NCI-H146 treated with DMSO at 0.1 percent for 48 hours (cell line): ENCODE measurements around the gene SPP1.
"Not testable (repeated sequence)": the region's sequence is repeated elsewhere in the genome, so short reads cannot be mapped to it uniquely, and the experiment has no call there.

ENCODE experiments used
- DNase-seq: peaks from one replicate; lab custom pipeline; 2025; ENCODE audit not compliant: unreplicated experiment; lab: John Stamatoyannopoulos, UW

SPP1 gene

DNA sequence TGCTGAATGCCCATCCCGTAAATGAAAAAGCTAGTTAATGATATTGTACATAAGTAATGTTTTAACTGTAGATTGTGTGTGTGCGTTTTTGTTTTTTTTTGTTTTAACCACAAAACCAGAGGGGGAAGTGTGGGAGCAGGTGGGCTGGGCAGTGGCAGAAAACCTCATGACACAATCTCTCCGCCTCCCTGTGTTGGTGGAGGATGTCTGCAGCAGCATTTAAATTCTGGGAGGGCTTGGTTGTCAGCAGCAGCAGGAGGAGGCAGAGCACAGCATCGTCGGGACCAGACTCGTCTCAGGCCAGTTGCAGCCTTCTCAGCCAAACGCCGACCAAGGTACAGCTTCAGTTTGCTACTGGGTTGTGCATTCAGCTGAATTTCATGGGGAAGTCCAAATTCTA lies at the start of gene SPP1:
SPP1 (plus strand) TSS at position 249 of the 400 bp plus-strand sequence. CDS start 1,182 bp downstream, outside the sequence.
- no peak for DNase-seq

DNA sequence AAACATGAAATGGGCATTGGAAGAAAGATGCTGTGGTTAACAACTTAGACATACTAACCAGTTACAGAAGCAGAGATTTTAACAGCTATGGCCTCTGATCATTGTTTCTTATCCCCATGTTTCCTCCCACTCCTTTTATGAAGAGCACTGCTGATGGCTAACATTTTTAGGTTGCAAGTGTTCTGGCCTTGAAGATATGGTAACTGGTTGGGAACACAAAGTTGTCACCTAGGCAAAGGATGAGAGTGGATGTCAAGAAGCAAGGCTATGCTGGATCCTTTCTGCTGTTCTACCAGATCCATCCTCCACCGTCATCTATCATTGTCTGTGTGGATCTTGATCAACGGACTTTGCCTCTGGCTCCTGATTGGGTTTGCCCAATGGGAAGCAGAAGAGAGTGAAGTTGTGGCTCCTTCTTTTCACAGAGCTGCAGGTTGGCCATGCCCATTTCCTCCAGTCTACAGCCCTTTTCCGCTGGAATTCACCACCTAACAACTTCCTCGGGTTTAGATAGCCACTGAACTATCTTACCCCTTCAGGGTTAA lies 48.9 kb upstream of the SPP1 start:
- DNase-seq: no peak

DNA sequence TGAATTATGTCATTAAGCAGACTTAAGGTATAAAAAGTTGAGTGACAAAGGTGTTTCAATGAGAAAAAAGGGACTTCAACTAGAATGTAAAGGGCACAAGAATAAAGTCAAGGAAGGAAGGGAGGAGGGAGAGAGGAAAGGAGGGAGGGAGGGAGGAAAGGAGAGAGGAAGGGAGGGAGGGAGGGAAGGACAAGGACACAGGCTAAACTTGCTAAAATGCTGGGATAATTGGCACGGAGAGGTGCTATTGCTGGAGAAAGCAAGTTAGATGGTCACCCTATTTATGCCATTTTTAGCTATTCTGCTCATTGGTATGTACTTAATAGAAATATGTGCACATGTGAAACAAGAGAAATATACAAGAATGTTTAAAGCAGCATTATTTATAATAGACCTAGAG lies 44.9 kb upstream of the SPP1 start:
- DNase-seq: no peak

DNA sequence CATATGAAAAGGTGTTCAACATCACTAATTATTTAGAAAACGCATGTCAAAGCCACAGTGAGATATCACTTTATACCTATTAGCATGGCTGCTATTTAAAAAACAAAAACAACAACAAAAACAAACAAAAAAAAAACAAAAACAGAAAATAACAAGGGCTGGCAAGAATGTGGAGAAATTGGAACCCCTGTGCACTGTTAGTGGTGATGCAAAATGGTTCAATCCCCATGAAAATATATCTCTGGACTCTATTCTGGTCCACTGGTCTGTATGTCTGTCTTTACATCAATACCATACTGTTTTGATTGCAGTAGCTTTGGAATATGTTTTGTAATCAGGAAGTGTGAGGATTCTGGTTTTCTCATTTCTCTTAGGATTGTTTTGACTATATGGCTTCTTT lies 43.6 kb upstream of the SPP1 start:
- DNase-seq: no peak

DNA sequence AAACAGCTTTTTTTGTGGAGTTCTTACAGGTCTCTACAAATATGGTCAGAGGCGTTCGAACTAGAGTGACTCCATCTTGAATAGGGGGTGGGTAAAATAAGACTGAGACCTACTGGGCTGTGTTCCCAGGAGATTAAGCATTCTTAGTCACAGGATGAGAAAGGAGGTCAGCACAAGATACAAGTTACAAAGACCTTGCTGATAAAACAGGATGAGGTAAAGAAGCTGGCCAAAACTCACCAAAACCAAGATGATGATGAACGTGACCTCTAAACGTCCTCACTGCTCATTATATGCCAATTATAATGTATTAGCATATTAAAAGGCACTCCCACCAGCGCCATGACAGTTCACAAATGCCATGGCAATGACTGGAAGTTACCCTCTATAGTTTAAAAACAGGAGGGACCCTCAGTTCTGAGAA lies 42.8 kb upstream of the SPP1 start:
- no peak for DNase-seq

DNA sequence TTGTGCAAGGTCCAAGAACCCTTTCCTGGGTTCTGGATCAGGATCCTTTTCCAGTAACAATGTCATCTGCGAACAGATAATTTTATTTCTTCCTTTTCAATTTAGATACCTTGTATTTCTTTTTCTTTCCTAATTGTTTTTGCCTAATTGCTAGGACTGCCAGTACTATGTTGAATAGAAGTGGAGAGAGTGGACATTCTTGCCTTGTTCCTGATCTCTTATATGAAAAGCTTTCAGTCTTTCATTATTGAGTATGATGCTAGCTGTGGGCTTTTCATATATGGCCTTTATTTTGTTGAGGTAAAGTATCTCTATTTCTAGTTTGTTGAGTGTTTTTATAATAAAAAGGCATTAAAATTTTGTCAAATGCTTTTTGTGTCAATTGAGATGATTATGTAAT lies 42.2 kb upstream of the SPP1 start:
- no peak for DNase-seq

DNA sequence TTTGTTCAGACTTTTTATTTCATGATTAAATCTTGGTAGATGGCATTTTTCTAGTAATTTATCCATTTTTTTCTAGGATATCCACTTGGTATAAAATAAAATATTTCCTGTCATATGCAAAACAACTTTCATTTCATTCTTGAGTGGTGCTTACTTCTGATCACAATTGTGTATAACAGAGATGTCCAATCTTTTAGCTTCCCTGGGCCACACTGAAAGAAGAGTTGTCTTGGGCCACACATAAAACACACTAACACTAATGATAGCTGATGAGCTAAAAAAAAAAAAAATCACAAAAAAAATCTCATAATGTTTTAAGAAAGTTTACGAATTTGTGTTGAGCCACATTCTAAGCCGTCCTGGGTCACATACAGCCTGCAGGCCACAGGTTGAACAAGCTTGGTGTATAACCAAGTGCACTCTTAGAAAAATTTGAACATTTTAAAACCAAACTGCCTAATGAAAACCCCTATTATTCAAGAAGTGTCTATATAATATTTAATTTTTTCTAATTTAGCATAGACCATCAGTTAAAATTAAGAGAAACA lies 41.3 kb upstream of the SPP1 start:
- DNase-seq: no peak

DNA sequence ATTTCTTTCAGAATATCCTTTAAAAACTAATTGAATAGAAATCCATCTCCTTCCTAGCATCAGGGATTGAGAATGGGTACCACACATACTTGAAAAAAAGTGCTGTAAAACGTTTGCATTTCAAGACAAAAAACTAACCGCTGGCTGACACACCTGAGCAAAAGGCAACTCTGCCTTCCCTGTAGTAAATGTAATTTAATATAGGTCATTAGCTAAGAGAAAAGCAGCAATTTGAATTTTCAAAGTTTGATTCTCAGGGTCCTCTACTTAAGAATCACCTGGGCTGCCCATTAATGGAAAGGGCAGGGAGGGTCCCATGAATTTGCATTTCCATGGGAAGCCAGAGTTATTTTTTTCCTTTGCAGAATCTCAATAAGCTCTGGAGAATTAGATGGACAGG lies 40.5 kb upstream of the SPP1 start:
- no peak for DNase-seq

DNA sequence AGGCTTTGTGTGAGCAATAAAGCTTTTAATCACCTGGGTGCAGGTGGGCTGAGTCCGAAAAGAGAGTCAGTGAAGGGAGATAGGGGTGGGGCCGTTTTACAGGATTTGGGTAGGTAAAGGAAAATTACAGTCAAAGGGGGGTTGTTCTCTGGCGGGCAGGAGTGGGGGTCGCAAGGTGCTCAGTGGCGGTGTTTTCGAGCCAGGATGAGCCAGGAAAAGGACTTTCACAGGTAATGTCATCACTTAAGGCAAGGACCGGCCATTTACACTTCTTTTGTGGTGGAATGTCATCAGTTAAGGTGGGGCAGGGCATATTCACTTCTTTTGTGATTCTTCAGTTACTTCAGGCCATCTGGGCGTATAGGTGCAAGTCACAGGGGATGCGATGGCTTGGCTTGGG lies 39.6 kb upstream of the SPP1 start:
- not testable (repeated sequence) for DNase-seq

DNA sequence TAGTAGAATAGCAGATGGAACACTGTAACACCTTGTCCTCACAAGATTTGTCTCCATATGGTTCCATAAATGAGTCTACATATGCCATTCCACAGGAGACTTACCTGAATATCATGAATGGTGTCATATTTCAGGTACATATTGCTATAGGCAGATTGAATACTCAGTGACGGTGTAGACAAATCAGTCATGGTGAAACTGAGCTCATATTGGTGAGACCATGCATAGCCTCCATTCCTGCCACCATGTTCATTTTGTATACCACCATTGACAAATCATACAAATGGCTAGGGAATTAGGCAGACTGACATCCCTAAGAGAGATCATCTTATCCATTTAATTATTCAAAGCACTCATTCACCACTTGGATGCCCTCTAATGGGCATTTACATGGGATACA lies 38.0 kb upstream of the SPP1 start:
- no peak for DNase-seq

DNA sequence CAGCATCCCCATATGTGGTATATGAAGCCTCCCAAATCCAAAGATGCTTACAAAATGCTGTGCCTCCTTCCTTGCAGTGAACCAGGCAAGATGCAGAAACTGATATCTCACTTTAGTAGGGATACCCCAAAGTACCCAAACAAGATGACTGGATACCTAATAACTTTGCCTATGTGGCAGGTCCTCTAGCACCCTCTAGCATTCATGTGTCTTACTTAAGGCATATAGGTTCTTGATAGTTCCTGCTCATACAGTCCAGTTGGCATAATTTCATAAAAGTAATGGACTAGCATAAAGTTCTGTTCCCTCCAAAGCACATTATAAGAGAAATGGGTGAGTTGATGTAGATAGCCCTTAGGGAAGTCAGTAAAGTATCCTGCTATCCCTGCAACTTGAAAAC lies 36.8 kb upstream of the SPP1 start:
- DNase-seq: no peak

DNA sequence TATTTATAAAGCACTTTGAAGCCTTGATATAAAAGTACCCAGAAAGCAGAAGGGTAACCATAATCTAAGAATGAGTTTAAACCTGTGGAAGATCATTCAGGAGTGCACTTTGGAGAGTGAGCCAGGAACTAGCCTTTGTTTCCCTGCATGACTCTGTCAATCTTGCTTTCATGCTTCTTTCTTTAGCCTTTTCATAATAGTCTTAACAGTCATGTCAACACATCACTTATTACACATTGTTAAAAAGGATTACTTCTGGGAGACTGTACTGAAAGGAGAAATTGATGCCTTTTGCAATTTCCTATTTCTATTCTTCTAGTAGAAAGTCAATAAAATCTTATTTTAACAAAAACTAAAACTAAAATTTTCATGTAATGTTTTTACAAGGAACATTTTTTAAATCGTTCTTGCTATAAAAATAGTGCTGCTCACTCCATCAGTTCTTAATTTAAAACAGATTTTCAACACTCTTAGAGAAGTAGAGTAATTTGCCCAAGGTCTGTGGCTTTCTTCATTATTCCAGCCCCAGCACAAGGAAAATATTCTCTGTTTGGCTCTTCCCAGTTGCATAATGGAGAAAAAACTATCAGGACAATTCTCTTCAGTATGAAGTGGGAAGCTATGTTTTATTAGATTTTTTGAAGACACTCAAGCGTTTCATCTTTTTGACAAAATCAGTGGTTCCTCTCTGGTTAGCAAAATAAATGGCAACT lies 35.4 kb upstream of the SPP1 start:
- no peak for DNase-seq

DNA sequence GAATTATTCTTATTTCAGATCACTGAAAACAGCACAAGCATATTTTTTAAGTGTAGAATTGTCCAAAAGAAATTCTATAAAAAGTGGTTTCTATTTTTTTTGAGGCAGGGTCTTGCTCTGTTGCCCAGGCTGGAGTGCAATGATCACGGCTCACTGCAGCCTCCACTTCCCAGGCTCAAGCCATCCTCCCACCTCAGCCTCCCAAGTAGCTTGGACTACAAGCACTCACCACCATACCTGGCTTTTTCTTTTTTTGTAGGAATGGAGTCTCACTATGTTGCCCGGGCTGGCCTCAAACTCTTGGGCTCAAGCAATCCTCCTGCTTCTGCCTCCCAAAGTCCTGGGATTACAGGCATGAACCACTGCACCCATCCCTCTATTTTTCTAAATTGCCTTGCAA lies 34.7 kb upstream of the SPP1 start:
- not testable (repeated sequence) for DNase-seq

DNA sequence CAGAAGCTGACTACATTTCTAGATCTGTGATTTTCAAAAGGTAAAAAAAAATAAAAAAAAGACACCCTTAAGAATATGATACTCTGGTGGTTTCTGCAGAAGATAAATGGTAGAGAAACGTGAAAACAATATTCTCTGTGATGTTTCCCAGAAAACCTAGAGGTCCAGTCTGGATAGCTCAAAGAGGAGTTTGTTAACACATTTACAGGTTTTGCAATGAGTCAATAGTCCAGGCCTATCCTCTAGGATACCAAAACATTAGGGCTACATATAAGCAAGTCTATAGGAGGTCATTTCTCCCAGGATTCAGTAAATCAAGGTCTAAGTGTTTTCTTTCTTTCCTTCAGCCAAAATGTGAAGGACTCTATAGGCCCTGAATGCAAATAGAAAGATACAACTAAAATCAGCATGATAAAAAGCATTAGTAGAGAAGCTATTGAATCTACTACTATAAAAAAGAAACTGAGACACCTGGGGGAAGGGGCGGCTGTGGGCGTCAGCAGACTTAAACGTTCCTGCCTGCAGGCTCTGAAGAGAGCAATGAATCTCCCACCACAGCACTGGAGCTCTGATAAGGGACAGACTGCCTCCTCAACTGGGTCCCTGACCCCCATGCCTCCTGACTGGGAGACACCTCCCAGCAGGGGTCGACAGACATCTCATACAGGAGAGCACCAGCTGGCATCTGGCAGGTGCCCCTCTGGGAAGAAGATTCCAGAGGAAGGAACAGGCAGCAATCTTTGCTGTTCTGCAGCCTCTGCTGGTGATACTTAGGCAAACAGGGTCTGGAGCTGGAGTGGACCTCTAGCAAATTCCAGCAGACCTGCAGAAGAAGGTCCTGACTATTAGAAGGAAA lies 33.7 kb upstream of the SPP1 start:
- no peak for DNase-seq

DNA sequence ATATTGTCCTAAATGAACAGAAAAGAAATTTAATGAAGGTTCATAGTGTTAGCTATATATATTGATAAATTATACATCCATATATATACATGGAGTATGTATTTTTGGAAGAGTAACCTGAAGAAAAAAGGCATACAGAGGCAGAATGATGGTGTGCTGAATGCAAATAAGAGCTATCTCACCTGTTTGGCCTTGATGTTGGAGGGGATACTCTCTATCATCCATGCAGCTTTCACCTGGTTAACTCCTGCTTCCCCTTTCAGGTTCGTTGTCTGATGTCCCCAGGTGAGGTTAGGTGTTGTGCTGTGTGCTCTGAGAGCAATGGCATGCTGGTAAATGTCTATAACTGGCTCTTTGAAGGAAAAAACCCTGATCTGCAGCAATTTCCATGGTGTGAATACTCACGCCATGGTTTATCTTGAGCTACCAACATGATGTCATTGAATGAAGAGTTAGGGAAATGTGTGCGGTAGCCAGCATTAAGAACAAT lies 31.8 kb upstream of the SPP1 start:
- no peak for DNase-seq

DNA sequence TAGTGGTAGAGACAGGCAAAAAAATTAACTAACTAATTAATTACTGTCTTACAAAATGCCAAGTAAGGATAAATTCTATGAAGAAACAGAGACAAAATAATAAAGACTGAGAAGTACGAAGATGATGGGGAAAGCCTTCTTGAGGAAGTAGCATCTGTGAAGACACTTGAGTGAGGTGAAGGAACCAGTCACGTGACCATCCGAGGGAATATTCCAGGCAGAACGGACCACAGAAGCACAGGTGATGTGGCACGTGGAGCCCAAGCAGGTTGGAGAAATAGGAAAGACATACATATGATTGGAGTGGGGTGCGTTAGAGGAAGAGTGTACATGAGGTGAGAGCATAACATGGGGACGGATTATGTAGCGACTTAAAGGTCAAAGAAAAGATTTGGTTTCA lies 30.5 kb upstream of the SPP1 start:
- DNase-seq: no peak

DNA sequence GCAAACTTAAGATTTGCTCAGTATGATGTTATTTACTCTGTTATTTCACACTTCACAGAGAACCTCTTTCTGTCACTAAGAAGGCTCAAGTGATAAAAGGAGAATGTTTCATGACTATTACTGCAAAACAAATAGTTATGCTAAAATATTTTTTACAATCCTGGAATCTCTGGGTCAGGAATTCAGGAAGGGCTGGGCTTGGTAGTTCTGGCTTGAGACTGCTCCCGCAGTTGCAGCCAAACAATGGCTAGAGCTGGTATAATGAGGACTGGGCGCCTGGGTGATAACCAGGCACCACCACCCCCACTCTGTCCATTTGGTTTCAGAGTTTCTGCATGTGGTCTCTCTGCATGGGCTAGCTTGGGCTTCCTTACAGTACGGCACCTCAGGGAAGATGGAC lies 28.7 kb upstream of the SPP1 start:
- no peak for DNase-seq

DNA sequence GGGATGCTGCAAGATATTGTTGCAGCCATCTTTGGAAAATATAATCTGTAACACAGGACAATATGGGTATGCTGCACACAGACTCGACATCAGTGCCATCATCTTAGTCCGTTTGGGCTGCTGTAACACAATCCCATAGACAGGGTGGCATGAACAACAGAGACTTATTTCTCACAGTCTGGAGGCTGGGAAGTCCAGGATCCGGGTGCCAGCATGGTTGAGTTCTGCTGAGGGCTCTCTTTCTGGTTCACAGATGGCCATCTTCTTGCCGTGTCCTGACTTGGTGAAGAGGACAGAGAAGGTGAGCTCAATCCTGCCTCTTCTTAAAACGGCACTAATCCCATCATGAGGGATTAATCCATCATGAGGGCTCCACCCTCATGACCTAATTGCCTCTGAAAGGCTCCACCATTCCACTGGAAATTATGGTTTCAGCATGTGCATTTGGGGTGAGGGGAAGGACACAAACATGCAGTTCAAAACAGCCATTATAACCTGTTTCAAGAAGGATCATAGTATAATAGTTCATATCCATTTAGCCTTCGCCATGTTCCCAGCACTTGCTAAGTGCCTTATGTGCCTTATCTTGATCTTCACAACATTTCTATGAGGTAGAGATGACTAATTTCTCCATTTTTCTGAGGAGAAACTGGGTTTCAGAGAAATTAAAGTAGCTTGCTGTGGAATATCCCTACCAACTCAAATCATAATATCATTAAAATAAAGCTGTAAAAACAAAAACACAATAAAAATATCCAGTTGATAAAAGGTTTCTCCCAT lies 27.9 kb upstream of the SPP1 start:
- DNase-seq: no peak

DNA sequence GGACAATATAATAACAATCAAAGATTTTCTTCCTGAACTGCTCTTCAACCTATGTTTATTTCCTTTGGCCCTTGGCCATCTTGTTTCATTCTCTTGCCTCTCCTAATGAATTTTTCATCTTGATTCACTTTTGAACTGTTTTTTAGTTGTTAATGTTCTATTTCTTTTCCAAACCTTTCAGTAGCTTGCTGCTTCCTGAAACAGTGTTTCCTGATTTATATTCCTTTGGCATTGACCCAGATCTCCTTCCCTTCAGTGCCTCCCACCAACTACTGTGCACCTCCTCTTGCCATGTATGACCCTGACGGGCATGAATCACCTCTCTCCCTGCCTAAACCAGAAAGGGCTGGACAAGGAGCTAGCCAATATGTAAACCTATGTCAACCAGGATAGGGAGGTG lies 25.6 kb upstream of the SPP1 start:
- no peak for DNase-seq

DNA sequence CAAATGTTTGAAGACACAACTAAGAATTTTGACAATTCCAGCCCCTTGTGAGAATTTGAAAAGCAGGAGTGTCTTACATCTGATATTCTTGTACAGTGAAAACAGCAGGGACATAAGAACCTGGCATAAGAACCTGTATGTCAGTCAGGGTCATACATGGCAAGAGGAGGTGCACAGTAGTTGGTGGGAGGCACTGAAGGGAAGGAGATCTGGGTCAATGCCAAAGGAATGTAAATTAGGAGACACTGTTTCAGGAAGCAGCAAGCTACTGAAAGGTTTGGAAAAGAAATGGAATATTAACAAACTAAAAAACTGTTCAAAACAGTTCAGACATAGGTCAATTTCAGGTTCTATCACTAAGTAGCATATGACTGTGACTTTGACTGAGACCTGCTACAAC lies 25.0 kb upstream of the SPP1 start:
- DNase-seq: no peak

DNA sequence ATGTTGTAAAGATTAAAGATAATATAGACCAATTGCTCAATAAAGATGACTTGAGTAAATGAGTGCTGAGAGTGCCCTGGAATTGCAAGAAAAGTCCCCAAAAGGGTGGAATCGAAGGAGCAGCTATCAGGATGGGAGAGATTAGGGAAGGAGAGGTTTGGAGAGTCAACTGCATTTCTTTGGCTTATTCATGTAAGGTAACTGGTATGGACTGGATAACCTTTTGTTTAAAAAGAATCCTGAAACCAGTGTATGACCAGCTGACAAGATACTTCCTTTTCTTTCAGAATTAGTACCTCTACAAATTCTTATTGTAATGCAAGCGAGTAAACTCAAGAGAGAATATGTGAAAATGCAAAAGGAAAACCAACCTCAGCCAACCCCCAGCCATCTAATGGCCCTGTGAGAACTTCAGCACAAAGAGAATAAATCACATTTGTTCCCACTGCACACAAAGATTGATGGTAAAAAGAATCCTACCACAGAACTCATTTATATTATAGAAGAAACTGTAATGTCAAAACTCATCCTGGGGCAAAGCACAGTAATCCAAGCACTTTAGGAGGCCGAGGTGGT lies 24.5 kb upstream of the SPP1 start:
- no peak for DNase-seq
